Measurements from ENCODE around the gene CALN1.
"Not testable (repeated sequence)": the region's sequence is repeated elsewhere in the genome, so short reads cannot be mapped to it uniquely, and the experiment has no call there.

The CALN1 gene

DNA sequence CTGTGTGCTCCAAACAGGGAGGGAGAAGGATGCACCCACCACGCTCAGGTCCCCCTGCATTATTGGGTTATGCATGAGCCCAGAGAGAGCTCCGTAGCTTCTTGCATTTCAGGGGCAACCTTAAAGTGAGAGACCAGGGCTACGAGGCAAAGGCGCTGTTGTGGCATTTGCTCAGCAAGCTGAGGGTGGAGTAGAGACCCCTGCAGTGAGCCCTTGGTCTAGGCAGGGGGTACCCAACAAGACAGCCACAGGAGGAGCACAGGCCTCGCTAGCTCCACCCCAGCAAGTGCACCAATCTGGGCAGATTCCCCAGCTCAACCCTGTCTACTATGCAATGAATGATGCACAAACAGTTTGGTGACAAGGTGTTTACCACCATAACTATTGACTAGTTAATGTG lies 198.4 kb downstream of the CALN1 start:
- Histone ChIP-seq H3K27ac (ENCODE audit: poor library complexity, severe bottlenecking) (no peak overlapping the region), H3K27me3 (ENCODE audit: insufficient read depth, poor library complexity, severe bottlenecking) (no peaks in the 10 kb centered on the region), H3K36me3 (ENCODE audit: low read depth) (no peaks in the 10 kb centered on the region), H3K4me3 (ENCODE audit: severe bottlenecking) (no peak overlapping the region), H3K9me3 (ENCODE audit: severe bottlenecking) (no peaks in the 10 kb centered on the region), H3K4me1 (ENCODE audit: insufficient read depth, poor library complexity, severe bottlenecking) (no peaks in the 10 kb centered on the region)
- TF ChIP-seq, protein P1, sequence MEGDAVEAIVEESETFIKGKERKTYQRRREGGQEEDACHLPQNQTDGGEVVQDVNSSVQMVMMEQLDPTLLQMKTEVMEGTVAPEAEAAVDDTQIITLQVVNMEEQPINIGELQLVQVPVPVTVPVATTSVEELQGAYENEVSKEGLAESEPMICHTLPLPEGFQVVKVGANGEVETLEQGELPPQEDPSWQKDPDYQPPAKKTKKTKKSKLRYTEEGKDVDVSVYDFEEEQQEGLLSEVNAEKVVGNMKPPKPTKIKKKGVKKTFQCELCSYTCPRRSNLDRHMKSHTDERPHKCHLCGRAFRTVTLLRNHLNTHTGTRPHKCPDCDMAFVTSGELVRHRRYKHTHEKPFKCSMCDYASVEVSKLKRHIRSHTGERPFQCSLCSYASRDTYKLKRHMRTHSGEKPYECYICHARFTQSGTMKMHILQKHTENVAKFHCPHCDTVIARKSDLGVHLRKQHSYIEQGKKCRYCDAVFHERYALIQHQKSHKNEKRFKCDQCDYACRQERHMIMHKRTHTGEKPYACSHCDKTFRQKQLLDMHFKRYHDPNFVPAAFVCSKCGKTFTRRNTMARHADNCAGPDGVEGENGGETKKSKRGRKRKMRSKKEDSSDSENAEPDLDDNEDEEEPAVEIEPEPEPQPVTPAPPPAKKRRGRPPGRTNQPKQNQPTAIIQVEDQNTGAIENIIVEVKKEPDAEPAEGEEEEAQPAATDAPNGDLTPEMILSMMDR (IDR thresholded peaks at IDR 0.05; ENCODE audit: poor library complexity, severe bottlenecking) = no peak
- no peak for ATAC-seq (ENCODE audit: low read depth)
- no peak for DNase-seq (ENCODE audit: low spot score)

- no peaks in the 10 kb centered on the region for H3K4me1 ChIP-seq (ENCODE audit: insufficient read depth, poor library complexity, severe bottlenecking)
- H3K9me3 ChIP-seq (ENCODE audit: severe bottlenecking) = no peaks in the 10 kb centered on the region
- DNase-seq (ENCODE audit: low spot score) (no peak), ATAC-seq (ENCODE audit: low read depth) (no peak)
- no peak overlapping the region for H3K4me3 ChIP-seq (ENCODE audit: severe bottlenecking)
- no peaks in the 10 kb centered on the region for H3K36me3 ChIP-seq (ENCODE audit: low read depth)
- no peak overlapping the region for H3K27ac ChIP-seq (ENCODE audit: poor library complexity, severe bottlenecking)
- TF ChIP-seq, protein P1 (IDR thresholded peaks at IDR 0.05; ENCODE audit: poor library complexity, severe bottlenecking) = no peak
- no peaks in the 10 kb centered on the region for H3K27me3 ChIP-seq (ENCODE audit: insufficient read depth, poor library complexity, severe bottlenecking)
Measured at GRCh38 chr7:72213081-72213480, 199.1 kb downstream of the CALN1 start.

DNA sequence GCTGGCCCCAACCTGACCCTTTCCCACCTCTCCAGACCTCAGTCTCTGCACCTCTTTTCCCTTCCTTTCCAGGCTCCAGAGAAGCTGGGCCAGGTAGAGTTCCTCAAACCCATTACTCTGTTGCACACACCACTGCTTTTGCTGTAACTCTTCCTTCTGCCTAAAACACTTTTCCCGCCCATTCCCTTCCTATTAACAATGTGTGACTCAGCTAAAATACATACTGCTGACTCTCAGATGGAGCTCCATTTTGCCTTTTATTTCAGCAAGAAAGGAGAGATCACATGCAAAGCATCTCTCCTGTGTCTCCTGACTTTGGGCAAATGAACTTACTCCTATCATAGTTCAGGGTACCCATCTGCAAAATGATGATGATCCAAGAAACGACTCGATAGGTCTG lies 201.0 kb downstream of the CALN1 start:
- Histone ChIP-seq H3K27ac (ENCODE audit: poor library complexity, severe bottlenecking) (no peak overlapping the region), H3K4me3 (ENCODE audit: severe bottlenecking) (no peak overlapping the region), H3K4me1 (ENCODE audit: insufficient read depth, poor library complexity, severe bottlenecking) (no peaks in the 10 kb centered on the region), H3K27me3 (ENCODE audit: insufficient read depth, poor library complexity, severe bottlenecking) (no peaks in the 10 kb centered on the region), H3K9me3 (ENCODE audit: severe bottlenecking) (no peaks in the 10 kb centered on the region), H3K36me3 (ENCODE audit: low read depth) (no peaks in the 10 kb centered on the region)
- TF ChIP-seq, protein P1 (IDR thresholded peaks at IDR 0.05; ENCODE audit: poor library complexity, severe bottlenecking) = no peak
- ATAC-seq (ENCODE audit: low read depth) (no peak), DNase-seq (ENCODE audit: low spot score) (no peak)

DNA sequence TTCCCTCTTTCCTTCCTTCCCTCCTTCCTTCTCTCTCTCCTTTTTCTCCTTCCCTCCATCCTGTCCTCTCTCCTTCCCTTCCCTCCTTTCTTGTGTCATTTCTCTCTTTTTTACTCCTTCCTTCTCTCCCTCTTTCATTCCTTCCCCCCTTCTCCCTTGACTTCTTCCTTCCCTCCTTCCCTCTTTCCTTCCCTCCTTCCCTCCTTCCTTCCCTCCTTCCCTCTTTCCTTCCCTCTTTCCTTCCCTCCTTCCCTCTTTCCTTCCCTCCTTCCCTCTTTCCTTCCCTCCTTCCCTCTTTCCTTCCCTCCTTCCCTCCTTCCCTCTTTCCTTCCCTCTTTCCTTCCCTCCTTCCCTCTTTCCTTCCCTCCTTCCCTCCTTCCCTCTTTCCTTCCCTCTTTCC lies 203.1 kb downstream of the CALN1 start:
- not testable (repeated sequence) for H3K27ac ChIP-seq (ENCODE audit: poor library complexity, severe bottlenecking); H3K27me3 ChIP-seq (ENCODE audit: insufficient read depth, poor library complexity, severe bottlenecking); H3K36me3 ChIP-seq (ENCODE audit: low read depth); H3K9me3 ChIP-seq (ENCODE audit: severe bottlenecking); H3K4me3 ChIP-seq (ENCODE audit: severe bottlenecking); H3K4me1 ChIP-seq (ENCODE audit: insufficient read depth, poor library complexity, severe bottlenecking); ATAC-seq (ENCODE audit: low read depth); DNase-seq (ENCODE audit: low spot score)

DNA sequence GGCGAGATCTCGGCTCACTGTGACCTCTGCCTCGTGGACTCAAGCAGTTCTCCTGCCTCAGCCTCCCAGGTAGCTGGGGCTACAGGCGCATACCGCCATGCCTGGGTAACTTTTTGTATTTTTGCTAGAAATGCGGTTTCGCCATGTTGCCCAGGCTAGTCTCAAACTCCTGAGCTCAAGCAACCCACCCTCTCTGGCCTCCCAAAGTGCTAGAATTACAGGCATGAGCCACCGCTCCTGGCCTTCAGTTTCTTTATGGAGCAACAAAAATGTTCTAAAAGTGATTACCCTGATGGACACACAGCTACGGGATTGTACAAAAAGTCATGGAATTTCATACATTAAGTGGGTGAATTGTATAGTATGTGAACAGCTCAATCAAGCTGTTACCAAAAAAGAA lies 216.0 kb downstream of the CALN1 start:
- no peaks in the 10 kb centered on the region for H3K9me3 ChIP-seq (ENCODE audit: severe bottlenecking)
- ATAC-seq (ENCODE audit: low read depth) (no peak), DNase-seq (ENCODE audit: low spot score) (no peak)
- TF ChIP-seq, protein P1 (IDR thresholded peaks at IDR 0.05; ENCODE audit: poor library complexity, severe bottlenecking) = no peak
- H3K4me3 ChIP-seq (ENCODE audit: severe bottlenecking) = no peak overlapping the region
- H3K27ac ChIP-seq (ENCODE audit: poor library complexity, severe bottlenecking) = no peak overlapping the region
- H3K36me3 ChIP-seq (ENCODE audit: low read depth) = no peaks in the 10 kb centered on the region
- no peaks in the 10 kb centered on the region for H3K4me1 ChIP-seq (ENCODE audit: insufficient read depth, poor library complexity, severe bottlenecking)
- no peaks in the 10 kb centered on the region for H3K27me3 ChIP-seq (ENCODE audit: insufficient read depth, poor library complexity, severe bottlenecking)

Measured in RWPE2 (cell line).